ENCODE data around the gene APLN. TPM values are rescaled to one million over a fixed set of nuclear protein-coding genes. Genes with fewer than 3 reads are reported as not detected.

Gene APLN
- total RNA-seq, 1 experiment from 2014 or later = not detected

DNA sequence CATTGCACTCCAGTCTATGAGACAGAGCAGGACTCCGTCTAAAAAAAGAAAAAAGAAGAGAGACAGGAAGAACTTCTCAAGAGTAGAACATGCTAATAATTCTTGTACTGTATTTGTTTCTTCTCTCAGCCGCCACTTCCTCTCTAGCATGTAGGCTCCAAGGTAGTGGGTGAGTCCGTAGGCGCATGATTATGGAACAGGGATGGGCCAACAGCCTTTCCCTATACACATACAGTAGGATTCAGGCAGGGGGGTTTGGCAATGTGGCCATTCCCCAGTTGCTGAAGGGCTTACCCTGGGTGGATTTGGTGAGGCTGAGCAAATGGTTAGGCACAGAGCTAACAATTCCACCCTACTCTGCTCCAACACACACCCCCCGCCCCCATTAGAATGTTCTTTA is 35.0 kb upstream of the APLN start:
- no TSS peak for BruUV-seq (replicated peaks)
- Mint-ChIP-seq H3K27me3 (ENCODE audit: insufficient read depth, unreplicated experiment) (peaks cover 15% of the 10 kb centered on the region), H3K36me3 (ENCODE audit: insufficient read depth, unreplicated experiment) (no peaks in the 10 kb centered on the region), H3K9me3 (ENCODE audit: unreplicated experiment) (no peaks in the 10 kb centered on the region), H3K4me1 (ENCODE audit: insufficient read depth, unreplicated experiment) (no peaks in the 10 kb centered on the region), H3K27ac (ENCODE audit: low read depth, unreplicated experiment) (no peak overlapping the region), H3K4me3 (ENCODE audit: unreplicated experiment) (no peak overlapping the region)
- TF ChIP-seq, protein P1, sequence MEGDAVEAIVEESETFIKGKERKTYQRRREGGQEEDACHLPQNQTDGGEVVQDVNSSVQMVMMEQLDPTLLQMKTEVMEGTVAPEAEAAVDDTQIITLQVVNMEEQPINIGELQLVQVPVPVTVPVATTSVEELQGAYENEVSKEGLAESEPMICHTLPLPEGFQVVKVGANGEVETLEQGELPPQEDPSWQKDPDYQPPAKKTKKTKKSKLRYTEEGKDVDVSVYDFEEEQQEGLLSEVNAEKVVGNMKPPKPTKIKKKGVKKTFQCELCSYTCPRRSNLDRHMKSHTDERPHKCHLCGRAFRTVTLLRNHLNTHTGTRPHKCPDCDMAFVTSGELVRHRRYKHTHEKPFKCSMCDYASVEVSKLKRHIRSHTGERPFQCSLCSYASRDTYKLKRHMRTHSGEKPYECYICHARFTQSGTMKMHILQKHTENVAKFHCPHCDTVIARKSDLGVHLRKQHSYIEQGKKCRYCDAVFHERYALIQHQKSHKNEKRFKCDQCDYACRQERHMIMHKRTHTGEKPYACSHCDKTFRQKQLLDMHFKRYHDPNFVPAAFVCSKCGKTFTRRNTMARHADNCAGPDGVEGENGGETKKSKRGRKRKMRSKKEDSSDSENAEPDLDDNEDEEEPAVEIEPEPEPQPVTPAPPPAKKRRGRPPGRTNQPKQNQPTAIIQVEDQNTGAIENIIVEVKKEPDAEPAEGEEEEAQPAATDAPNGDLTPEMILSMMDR (IDR thresholded peaks at IDR 0.05; ENCODE audit: unreplicated experiment) = no peak
- DNase-seq (ENCODE audit: unreplicated experiment) = no peak
- intact Hi-C loops (cut with micrococcal nuclease) = no loop called here
- ChIA-PET POLR2A (interaction anchor here (0.6 kb wide), 1 partner anchor 46 kb away, joined by 5 read pairs; no protein-coding TSS in a partner anchor), CTCF (interaction anchor here (0.6 to 0.7 kb wide), 2 partner anchors 72 to 150 kb away, joined by 3 read pairs; no protein-coding TSS in a partner anchor)

GRCh38 chrX:129688097-129688496 is 33.3 kb upstream of the APLN start:
- TF ChIP-seq, protein P1 (IDR thresholded peaks at IDR 0.05; ENCODE audit: unreplicated experiment) = no peak
- no peaks in the 10 kb centered on the region for H3K4me1 Mint-ChIP-seq (ENCODE audit: insufficient read depth, unreplicated experiment)
- H3K9me3 Mint-ChIP-seq (ENCODE audit: unreplicated experiment) = no peaks in the 10 kb centered on the region
- no peaks in the 10 kb centered on the region for H3K36me3 Mint-ChIP-seq (ENCODE audit: insufficient read depth, unreplicated experiment)
- intact Hi-C loops (cut with micrococcal nuclease) = no loop called here
- no TSS peak for BruUV-seq (replicated peaks)
- H3K4me3 Mint-ChIP-seq (ENCODE audit: unreplicated experiment) = no peak overlapping the region
- ChIA-PET POLR2A (no interaction called here), CTCF (interaction anchor here (0.8 kb wide), 1 partner anchor 21 kb away, joined by 4 read pairs; no protein-coding TSS in a partner anchor)
- no peak overlapping the region for H3K27ac Mint-ChIP-seq (ENCODE audit: low read depth, unreplicated experiment)
- no peak for DNase-seq (ENCODE audit: unreplicated experiment)
- peaks cover 3% of the 10 kb centered on the region for H3K27me3 Mint-ChIP-seq (ENCODE audit: insufficient read depth, unreplicated experiment)

DNA sequence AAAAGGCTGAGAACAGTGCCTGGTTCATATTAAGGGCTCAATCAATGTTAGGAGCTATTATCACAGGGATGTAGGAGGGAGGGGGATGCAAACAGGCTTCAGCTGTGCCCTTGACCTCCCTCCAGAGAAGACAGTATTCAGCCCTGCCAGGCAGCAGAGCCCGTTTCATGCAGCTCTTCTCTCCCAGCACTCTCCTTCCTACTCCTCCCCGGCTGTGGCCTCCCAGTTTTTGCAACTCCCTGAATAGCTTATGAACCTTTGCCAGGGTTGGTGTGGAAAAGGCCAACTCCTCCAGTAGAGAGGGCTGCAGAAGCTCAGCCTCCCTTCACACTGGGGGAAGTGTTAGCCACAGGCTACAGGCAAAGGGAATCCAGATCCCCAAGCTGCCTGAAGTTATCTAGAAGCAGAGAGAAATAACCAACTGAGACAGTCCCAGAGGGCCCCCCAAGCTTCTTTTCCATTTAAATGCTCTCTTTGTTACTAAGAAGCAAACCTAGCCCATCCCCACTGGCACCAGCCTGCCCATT is 31.7 kb upstream of the APLN start:
- DNase-seq (ENCODE audit: unreplicated experiment) = no peak
- BruUV-seq (replicated peaks) = no TSS peak
- ChIA-PET CTCF (no interaction called here), POLR2A (no interaction called here)
- no peaks in the 10 kb centered on the region for H3K36me3 Mint-ChIP-seq (ENCODE audit: insufficient read depth, unreplicated experiment)
- H3K4me3 Mint-ChIP-seq (ENCODE audit: unreplicated experiment) = no peak overlapping the region
- no peaks in the 10 kb centered on the region for H3K9me3 Mint-ChIP-seq (ENCODE audit: unreplicated experiment)
- intact Hi-C loops (cut with micrococcal nuclease) = no loop called here
- H3K27me3 Mint-ChIP-seq (ENCODE audit: insufficient read depth, unreplicated experiment) = peaks cover 1% of the 10 kb centered on the region
- no peaks in the 10 kb centered on the region for H3K4me1 Mint-ChIP-seq (ENCODE audit: insufficient read depth, unreplicated experiment)
- no peak overlapping the region for H3K27ac Mint-ChIP-seq (ENCODE audit: low read depth, unreplicated experiment)
- TF ChIP-seq, protein P1 (IDR thresholded peaks at IDR 0.05; ENCODE audit: unreplicated experiment) = no peak

- no peak overlapping the region for H3K27ac Mint-ChIP-seq (ENCODE audit: low read depth, unreplicated experiment)
- H3K4me3 Mint-ChIP-seq (ENCODE audit: unreplicated experiment) = no peak overlapping the region
- intact Hi-C loops (cut with micrococcal nuclease) = no loop called here
- TF ChIP-seq, protein P1 (IDR thresholded peaks at IDR 0.05; ENCODE audit: unreplicated experiment) = no peak
- H3K4me1 Mint-ChIP-seq (ENCODE audit: insufficient read depth, unreplicated experiment) = no peaks in the 10 kb centered on the region
- DNase-seq (ENCODE audit: unreplicated experiment) = no peak
- ChIA-PET POLR2A (no interaction called here), CTCF (no interaction called here)
- H3K36me3 Mint-ChIP-seq (ENCODE audit: insufficient read depth, unreplicated experiment) = no peaks in the 10 kb centered on the region
- no peaks in the 10 kb centered on the region for H3K9me3 Mint-ChIP-seq (ENCODE audit: unreplicated experiment)
- BruUV-seq (replicated peaks) = no TSS peak
- peaks cover 14% of the 10 kb centered on the region for H3K27me3 Mint-ChIP-seq (ENCODE audit: insufficient read depth, unreplicated experiment)
Measured at GRCh38 chrX:129682979-129683378, 28.2 kb upstream of the APLN start.
